Esophagus muscularis mucosa (tissue), 4 donors: ENCODE results near the gene ZNF17.

Experiments used
- EP300 ChIP-seq: sonication (generic); formaldehyde crosslinking; IDR thresholded peaks from one replicate; pipeline ENCODE4 v1.6.1; 2017; ENCODE audit warnings: antibody characterized with exemption
- POLR2A ChIP-seq: fragments of 450-650 bp; IDR thresholded peaks from one replicate; pipeline ENCODE4 v1.6.1; 2017; ENCODE audit warnings: antibody characterized with exemption, moderate library complexity, mild to moderate bottlenecking, low read depth
- POLR2AphosphoS5 ChIP-seq, 2 donors: sonication (generic); formaldehyde crosslinking; IDR thresholded peaks; one replicate each; pipeline ENCODE4 v1.6.1; 2017; ENCODE audit warnings: antibody characterized with exemption in 2 of 2
- TF ChIP-seq, protein P1 (sequence below), 3 experiments: fragments of 200-600 bp in 2 of 3; fragments of 450-650 bp in 1 of 3; sonication (generic) in 2 of 3; IDR thresholded peaks; one replicate each; pipeline ENCODE4 v1.5.1; 2017 to 2019; ENCODE audit warnings: antibody characterized with exemption in 3 of 3, mild to moderate bottlenecking in 2 of 3, moderate library complexity in 1 of 3

GRCh38 chr19:57366776-57367175, 44.2 kb upstream of the ZNF17 start:
- TF ChIP-seq, protein P1, sequence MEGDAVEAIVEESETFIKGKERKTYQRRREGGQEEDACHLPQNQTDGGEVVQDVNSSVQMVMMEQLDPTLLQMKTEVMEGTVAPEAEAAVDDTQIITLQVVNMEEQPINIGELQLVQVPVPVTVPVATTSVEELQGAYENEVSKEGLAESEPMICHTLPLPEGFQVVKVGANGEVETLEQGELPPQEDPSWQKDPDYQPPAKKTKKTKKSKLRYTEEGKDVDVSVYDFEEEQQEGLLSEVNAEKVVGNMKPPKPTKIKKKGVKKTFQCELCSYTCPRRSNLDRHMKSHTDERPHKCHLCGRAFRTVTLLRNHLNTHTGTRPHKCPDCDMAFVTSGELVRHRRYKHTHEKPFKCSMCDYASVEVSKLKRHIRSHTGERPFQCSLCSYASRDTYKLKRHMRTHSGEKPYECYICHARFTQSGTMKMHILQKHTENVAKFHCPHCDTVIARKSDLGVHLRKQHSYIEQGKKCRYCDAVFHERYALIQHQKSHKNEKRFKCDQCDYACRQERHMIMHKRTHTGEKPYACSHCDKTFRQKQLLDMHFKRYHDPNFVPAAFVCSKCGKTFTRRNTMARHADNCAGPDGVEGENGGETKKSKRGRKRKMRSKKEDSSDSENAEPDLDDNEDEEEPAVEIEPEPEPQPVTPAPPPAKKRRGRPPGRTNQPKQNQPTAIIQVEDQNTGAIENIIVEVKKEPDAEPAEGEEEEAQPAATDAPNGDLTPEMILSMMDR (IDR thresholded peaks at IDR 0.05), result no peak
- no peak for TF ChIP-seq POLR2AphosphoS5 (IDR thresholded peaks at IDR 0.05)
- TF ChIP-seq POLR2A, result no peak
- no peak for TF ChIP-seq EP300
